GM12878 (cell line): Measurements from ENCODE around the gene CTPS1. TPM values are rescaled to one million over a fixed set of nuclear protein-coding genes. Genes with fewer than 3 reads are reported as not detected.

ENCODE experiments used
- BCL11A ChIP-seq: IDR thresholded peaks from 2 replicates; pipeline ENCODE4 v1.6.1; 2011; ENCODE audit warnings: low read depth, low read length
- PBX3 ChIP-seq: IDR thresholded peaks from 2 replicates; pipeline ENCODE4 v1.6.1; 2011; ENCODE audit warnings: mild to moderate bottlenecking, low read depth, low read length, moderate library complexity; ENCODE audit not compliant: insufficient replicate concordance
- SKIL ChIP-seq: fragments of 450-650 bp; IDR thresholded peaks from 2 replicates; pipeline ENCODE4 v1.6.1; 2017; ENCODE audit warnings: mild to moderate bottlenecking, low read depth, inconsistent platforms; ENCODE audit not compliant: poor library complexity, severe bottlenecking
- SUPT20H ChIP-seq: IDR thresholded peaks from 2 replicates; pipeline ENCODE4 v1.6.1; 2011; ENCODE audit warnings: low read depth, mild to moderate bottlenecking, low read length, moderate library complexity, borderline replicate concordance; ENCODE audit not compliant: control insufficient read depth
- ZBTB11 ChIP-seq: fragments of 450-650 bp; formaldehyde crosslinking; IDR thresholded peaks from 2 replicates; pipeline ENCODE4 v1.5.0; 2022; ENCODE audit warnings: mild to moderate bottlenecking, missing genetic modification characterization
- ZZZ3 ChIP-seq: IDR thresholded peaks from 2 replicates; pipeline ENCODE4 v1.6.1; 2011; ENCODE audit warnings: low read depth; ENCODE audit not compliant: control insufficient read depth, insufficient read length
- polyA plus RNA-seq, 11 experiments: library from polyadenylated mRNA; depleted of rRNA in 4 of 11; unstranded in 6 of 11; stranded (reverse) in 5 of 11; fragments of >200 nt; fragmentation: Nextera tagmentation in 4 of 11; fragmentation: Illumina TruSeq in 1 of 11; extraction: Ambion mirVana in 4 of 11; extraction: Trizol in 1 of 11; gene quantifications; 1 replicate in 1 of 11; 2 replicates in 10 of 11; pipeline versions ENCODE4 v1.2.1 to v1.2.3, GENCODE V29; 2011 to 2016; ENCODE audit warnings: inconsistent platforms in 2 of 11, missing spikeins in 2 of 11, low read depth in 1 of 11
- total RNA-seq, 4 experiments: library from RNA; depleted of rRNA in 3 of 4; stranded (reverse); fragments of >200 nt in 3 of 4; fragmentation: Illumina TruSeq in 1 of 4; extraction: Trizol in 1 of 4; gene quantifications; 2 replicates each; pipeline versions ENCODE4 v1.2.1 to v1.2.3, GENCODE V29; 2013 to 2021

CTPS1 gene
- total and polyA plus RNA-seq, 10 of the 15 experiments (the other 5 are each of a cell fraction or from before 2014, with no cell fraction given): 27.5 to 106 (median 62.8) TPM

- TF ChIP-seq PBX3 (no peak), ZZZ3 (no peak), BCL11A (no peak), SUPT20H (no peak), ZBTB11 (CRISPR knock-in tag) (no peak), SKIL (no peak)
These were observed 39.9 kb downstream of the CTPS1 start (continued) for GRCh38 chr1:41019353-41019745.
